Tibial nerve (tissue), 4 donors: ENCODE measurements around the gene MBD3L2. TPM values are rescaled to one million over a fixed set of nuclear protein-coding genes. Genes with fewer than 3 reads are reported as not detected.
"Not testable (repeated sequence)": the region's sequence is repeated elsewhere in the genome, so short reads cannot be mapped to it uniquely, and the experiment has no call there.

Source experiments
- DNase-seq, 2 donors: peaks; one replicate each; pipeline ENCODE4 v3.0.0-alpha.2; 2019; ENCODE audit warnings: low spot score in 2 of 2
- H3K27ac ChIP-seq, 4 donors: fragments of 200-600 bp; sonication (generic) in 3 of 4; one replicate each; pipeline ENCODE4 v1.5.1; 2017 to 2019; ENCODE audit warnings: mild to moderate bottlenecking in 1 of 4
- H3K27me3 ChIP-seq, 2 donors: fragments of 200-600 bp; sonication (generic) in 1 of 2; one replicate each; pipeline versions ENCODE4 v1.5.1 to v1.6.0; 2017 to 2019
- H3K36me3 ChIP-seq, 3 donors: fragments of 200-600 bp; sonication (generic); one replicate each; pipeline ENCODE4 v1.5.1; 2018 to 2019
- H3K4me1 ChIP-seq, 4 donors: fragments of 200-600 bp; sonication (generic) in 3 of 4; one replicate each; pipeline ENCODE4 v1.5.1; 2017 to 2019
- H3K4me3 ChIP-seq, 4 donors: fragments of 200-600 bp; sonication (generic) in 3 of 4; one replicate each; pipeline ENCODE4 v1.5.1; 2017 to 2019; ENCODE audit warnings: mild to moderate bottlenecking in 1 of 4, moderate library complexity in 1 of 4
- H3K9me3 ChIP-seq, 4 donors: fragments of 200-600 bp; sonication (generic) in 3 of 4; one replicate each; pipeline ENCODE4 v1.5.1; 2017 to 2019
- EP300 ChIP-seq, 2 donors: sonication (generic); formaldehyde crosslinking; IDR thresholded peaks; one replicate each; pipeline ENCODE4 v1.6.1; 2017; ENCODE audit warnings: antibody characterized with exemption in 2 of 2, mild to moderate bottlenecking in 1 of 2
- POLR2A ChIP-seq, 2 donors: fragments of 450-650 bp; IDR thresholded peaks; one replicate each; pipeline ENCODE4 v1.6.1; 2017; ENCODE audit warnings: antibody characterized with exemption in 2 of 2, mild to moderate bottlenecking in 2 of 2, moderate library complexity in 2 of 2
- WGBS, 2 donors: methylation state at CpG; one replicate each; pipeline ENCODE4 v1.1.5; 2018; 5-methylcytosine and 5-hydroxymethylcytosine counted together
- total RNA-seq, 4 donors: library from RNA; depleted of rRNA; stranded (reverse); fragments of >200 nt; gene quantifications; one replicate each; pipeline ENCODE4 v1.1.0, GENCODE V29; 2016
- TF ChIP-seq, protein P1 (sequence below), 5 experiments: fragments of 200-600 bp in 3 of 5; fragments of 450-650 bp in 2 of 5; sonication (generic) in 3 of 5; IDR thresholded peaks; one replicate each; pipeline ENCODE4 v1.5.1; 2016 to 2019; ENCODE audit warnings: antibody characterized with exemption in 5 of 5, mild to moderate bottlenecking in 3 of 5, moderate library complexity in 2 of 5

MBD3L2 gene
- total RNA-seq, 4 donors from 2014 or later = not detected

GRCh38 chr19:7007859-7008258, 41.3 kb upstream of the MBD3L2 start:
- no peak for DNase-seq
- no peak overlapping the region for H3K4me3 ChIP-seq
- H3K4me1 ChIP-seq = no peaks in the 10 kb centered on the region
- H3K27me3 ChIP-seq = no peaks in the 10 kb centered on the region
- H3K36me3 ChIP-seq = no peaks in the 10 kb centered on the region
- WGBS, 2 donors = 46 to 56% methylated on average over 4 of the region's 4 CpGs
- no peak overlapping the region for H3K27ac ChIP-seq
- H3K9me3 ChIP-seq = peaks cover 0 to 11% (median 0%) of the 10 kb centered on the region in 4 donors
- TF ChIP-seq, protein P1, sequence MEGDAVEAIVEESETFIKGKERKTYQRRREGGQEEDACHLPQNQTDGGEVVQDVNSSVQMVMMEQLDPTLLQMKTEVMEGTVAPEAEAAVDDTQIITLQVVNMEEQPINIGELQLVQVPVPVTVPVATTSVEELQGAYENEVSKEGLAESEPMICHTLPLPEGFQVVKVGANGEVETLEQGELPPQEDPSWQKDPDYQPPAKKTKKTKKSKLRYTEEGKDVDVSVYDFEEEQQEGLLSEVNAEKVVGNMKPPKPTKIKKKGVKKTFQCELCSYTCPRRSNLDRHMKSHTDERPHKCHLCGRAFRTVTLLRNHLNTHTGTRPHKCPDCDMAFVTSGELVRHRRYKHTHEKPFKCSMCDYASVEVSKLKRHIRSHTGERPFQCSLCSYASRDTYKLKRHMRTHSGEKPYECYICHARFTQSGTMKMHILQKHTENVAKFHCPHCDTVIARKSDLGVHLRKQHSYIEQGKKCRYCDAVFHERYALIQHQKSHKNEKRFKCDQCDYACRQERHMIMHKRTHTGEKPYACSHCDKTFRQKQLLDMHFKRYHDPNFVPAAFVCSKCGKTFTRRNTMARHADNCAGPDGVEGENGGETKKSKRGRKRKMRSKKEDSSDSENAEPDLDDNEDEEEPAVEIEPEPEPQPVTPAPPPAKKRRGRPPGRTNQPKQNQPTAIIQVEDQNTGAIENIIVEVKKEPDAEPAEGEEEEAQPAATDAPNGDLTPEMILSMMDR (IDR thresholded peaks at IDR 0.05) = no peak
- no peak for TF ChIP-seq POLR2A (IDR thresholded peaks at IDR 0.05)

- no peak for DNase-seq
- no peaks in the 10 kb centered on the region for H3K4me1 ChIP-seq
- TF ChIP-seq POLR2A (IDR thresholded peaks at IDR 0.05) = no peak
- TF ChIP-seq, protein P1 (IDR thresholded peaks at IDR 0.05) = no peak
- no peak for TF ChIP-seq EP300 (IDR thresholded peaks at IDR 0.05)
- no peaks in the 10 kb centered on the region for H3K27me3 ChIP-seq
- WGBS, 2 donors = 84 to 86% methylated on average over 12 of the region's 12 CpGs
- no peaks in the 10 kb centered on the region for H3K36me3 ChIP-seq
- no peak overlapping the region for H3K27ac ChIP-seq
- H3K4me3 ChIP-seq = no peak overlapping the region
- H3K9me3 ChIP-seq = peaks cover 0 to 17% (median 0%) of the 10 kb centered on the region in 4 donors
These were observed 38.2 kb upstream of the MBD3L2 start for GRCh38 chr19:7010722-7011593.

GRCh38 chr19:7013678-7014077, 35.4 kb upstream of the MBD3L2 start:
- H3K27me3 ChIP-seq = no peaks in the 10 kb centered on the region
- no peaks in the 10 kb centered on the region for H3K4me1 ChIP-seq
- no peak overlapping the region for H3K27ac ChIP-seq
- H3K4me3 ChIP-seq = no peak overlapping the region
- H3K9me3 ChIP-seq = peaks cover 0 to 13% (median 0%) of the 10 kb centered on the region in 4 donors
- WGBS, 2 donors = 47 to 55% methylated on average over 4 of the region's 4 CpGs
- TF ChIP-seq, protein P1 (IDR thresholded peaks at IDR 0.05) = no peak
- TF ChIP-seq EP300 (IDR thresholded peaks at IDR 0.05) = no peak
- no peak for TF ChIP-seq POLR2A (IDR thresholded peaks at IDR 0.05)
- H3K36me3 ChIP-seq = no peaks in the 10 kb centered on the region
- no peak for DNase-seq

GRCh38 chr19:7018828-7019227, 30.3 kb upstream of the MBD3L2 start:
- H3K36me3 ChIP-seq = no peaks in the 10 kb centered on the region
- no peak for DNase-seq
- no peaks in the 10 kb centered on the region for H3K4me1 ChIP-seq
- H3K27me3 ChIP-seq = no peaks in the 10 kb centered on the region
- TF ChIP-seq POLR2A (IDR thresholded peaks at IDR 0.05) = no peak
- TF ChIP-seq EP300 (IDR thresholded peaks at IDR 0.05) = no peak
- TF ChIP-seq, protein P1 (IDR thresholded peaks at IDR 0.05) = no peak
- WGBS, 2 donors = 79 to 82% methylated on average over 6 of the region's 6 CpGs
- no peak overlapping the region for H3K27ac ChIP-seq
- peaks cover 0 to 7% (median 0%) of the 10 kb centered on the region in 4 donors for H3K9me3 ChIP-seq
- no peak overlapping the region for H3K4me3 ChIP-seq

DNA sequence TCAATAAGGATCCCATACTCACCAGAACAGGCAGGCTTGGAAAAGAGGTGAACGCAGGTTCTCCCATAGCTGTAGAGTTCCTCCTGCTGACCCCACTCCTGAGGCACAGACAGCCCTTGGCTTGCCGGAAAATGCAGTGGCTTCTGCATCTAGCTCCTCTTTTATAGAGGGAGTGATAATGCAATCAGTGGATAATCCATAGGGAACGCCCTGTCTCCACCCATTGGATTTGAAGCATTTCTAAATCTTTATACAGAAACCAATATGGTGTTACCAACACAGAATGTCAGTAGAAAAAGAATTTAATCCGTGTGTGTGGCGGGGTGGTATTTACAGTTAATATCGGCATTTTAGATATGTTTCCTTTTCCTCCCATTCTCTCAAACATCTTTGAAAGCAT, 27.8 kb upstream of the MBD3L2 start, which contains the start of gene MBD3L2B:
TSS of gene MBD3L2B (minus strand) at position 101 of the 400 bp plus-strand sequence. CDS start at position 67, 34 bp downstream.
- DNase-seq, H3K27me3 ChIP-seq, H3K27ac ChIP-seq, H3K4me1 ChIP-seq, H3K9me3 ChIP-seq, H3K36me3 ChIP-seq, H3K4me3 ChIP-seq: not testable (repeated sequence)
- WGBS, 2 donors = no CpG with 5 or more reads among the region's 6 CpGs

GRCh38 chr19:7028790-7029189, 20.3 kb upstream of the MBD3L2 start:
- no CpG with 5 or more reads among the region's 1 CpG for WGBS, 2 donors
- not testable (repeated sequence) for H3K27ac ChIP-seq, H3K4me3 ChIP-seq, H3K9me3 ChIP-seq, H3K4me1 ChIP-seq, H3K36me3 ChIP-seq, H3K27me3 ChIP-seq, DNase-seq

DNA sequence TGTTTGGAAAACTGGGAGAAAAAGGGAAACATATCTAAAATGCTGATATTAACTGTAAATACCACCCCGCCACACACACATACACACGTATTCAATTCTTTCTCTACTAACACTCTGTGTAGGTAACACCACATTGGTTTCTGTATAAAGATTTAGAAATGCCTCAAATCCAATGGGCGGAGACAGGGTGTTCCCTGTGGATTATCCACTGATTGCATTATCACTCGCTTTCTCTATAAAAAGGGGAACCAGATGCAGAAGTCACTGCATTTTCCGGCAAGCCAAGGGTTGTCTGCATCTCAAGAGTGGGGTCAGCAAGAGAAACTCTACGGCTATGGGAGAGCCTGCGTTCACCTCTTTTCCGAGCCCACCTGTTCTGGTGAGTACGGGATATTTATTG, 18.8 kb upstream of the MBD3L2 start, which contains the start of gene MBD3L5:
TSS of gene MBD3L5 (plus strand) at position 301 of the 400 bp plus-strand sequence. CDS start at position 335, 34 bp downstream.
- WGBS, 2 donors = no CpG with 5 or more reads among the region's 9 CpGs
- not testable (repeated sequence) for H3K27ac ChIP-seq, H3K9me3 ChIP-seq, DNase-seq, H3K36me3 ChIP-seq, H3K4me3 ChIP-seq, H3K4me1 ChIP-seq, H3K27me3 ChIP-seq

DNA sequence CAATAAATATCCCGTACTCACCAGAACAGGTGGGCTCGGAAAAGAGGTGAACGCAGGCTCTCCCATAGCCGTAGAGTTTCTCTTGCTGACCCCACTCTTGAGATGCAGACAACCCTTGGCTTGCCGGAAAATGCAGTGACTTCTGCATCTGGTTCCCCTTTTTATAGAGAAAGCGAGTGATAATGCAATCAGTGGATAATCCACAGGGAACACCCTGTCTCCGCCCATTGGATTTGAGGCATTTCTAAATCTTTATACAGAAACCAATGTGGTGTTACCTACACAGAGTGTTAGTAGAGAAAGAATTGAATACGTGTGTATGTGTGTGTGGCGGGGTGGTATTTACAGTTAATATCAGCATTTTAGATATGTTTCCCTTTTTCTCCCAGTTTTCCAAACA, 9.0 kb upstream of the MBD3L2 start, which contains the start of gene MBD3L4:
TSS of gene MBD3L4 (minus strand) at position 101 of the 400 bp plus-strand sequence. CDS start at position 66, 35 bp downstream.
- H3K4me1 ChIP-seq, H3K27ac ChIP-seq, H3K9me3 ChIP-seq, H3K27me3 ChIP-seq, DNase-seq, H3K4me3 ChIP-seq, H3K36me3 ChIP-seq: not testable (repeated sequence)
- WGBS, 2 donors = 95% methylated on average over 2 of the region's 9 CpGs; no CpG with 5 or more reads in 1 of the 2 donors

DNA sequence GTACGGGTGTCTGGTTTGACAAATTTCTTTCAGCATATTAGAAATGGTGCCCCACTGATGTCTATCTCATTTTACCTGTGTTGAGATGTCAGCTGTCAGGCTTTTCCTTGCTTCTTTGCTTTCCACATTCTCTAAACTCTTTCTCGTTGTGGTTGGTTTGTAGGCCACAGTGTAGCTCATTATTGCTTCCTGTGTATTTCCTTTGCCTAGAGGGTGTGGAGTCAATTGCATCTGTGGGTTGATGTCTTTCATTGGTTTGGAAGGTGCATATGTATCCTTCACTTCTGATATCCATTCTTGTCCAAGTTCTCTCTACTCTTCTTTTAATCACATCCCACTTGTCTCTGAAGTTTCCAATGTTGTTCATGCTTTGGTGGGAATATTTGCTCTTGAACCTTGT, 7.6 kb upstream of the MBD3L2 start:
- not testable (repeated sequence) for H3K4me3 ChIP-seq, DNase-seq, H3K27ac ChIP-seq, H3K36me3 ChIP-seq, H3K9me3 ChIP-seq, H3K27me3 ChIP-seq, H3K4me1 ChIP-seq
- no CpG with 5 or more reads among the region's 2 CpGs for WGBS, 2 donors
